AG09319 (cell line): Measurements from ENCODE around the gene TACC3.
A peak's percentile ranks its signal among the peaks of the same experiment; 100 is the strongest.

Source experiments
- DNase-seq: peaks from one replicate; pipeline ENCODE4 v3.0.0-alpha.2; 2010; ENCODE audit warnings: low read depth; ENCODE audit errors: extremely low read depth
- TF ChIP-seq, protein P1 (sequence below): IDR thresholded peaks from 2 replicates; pipeline ENCODE4 v1.5.1; 2011; ENCODE audit warnings: low read depth, mild to moderate bottlenecking, inconsistent platforms, low read length, moderate library complexity

TACC3 gene

DNA sequence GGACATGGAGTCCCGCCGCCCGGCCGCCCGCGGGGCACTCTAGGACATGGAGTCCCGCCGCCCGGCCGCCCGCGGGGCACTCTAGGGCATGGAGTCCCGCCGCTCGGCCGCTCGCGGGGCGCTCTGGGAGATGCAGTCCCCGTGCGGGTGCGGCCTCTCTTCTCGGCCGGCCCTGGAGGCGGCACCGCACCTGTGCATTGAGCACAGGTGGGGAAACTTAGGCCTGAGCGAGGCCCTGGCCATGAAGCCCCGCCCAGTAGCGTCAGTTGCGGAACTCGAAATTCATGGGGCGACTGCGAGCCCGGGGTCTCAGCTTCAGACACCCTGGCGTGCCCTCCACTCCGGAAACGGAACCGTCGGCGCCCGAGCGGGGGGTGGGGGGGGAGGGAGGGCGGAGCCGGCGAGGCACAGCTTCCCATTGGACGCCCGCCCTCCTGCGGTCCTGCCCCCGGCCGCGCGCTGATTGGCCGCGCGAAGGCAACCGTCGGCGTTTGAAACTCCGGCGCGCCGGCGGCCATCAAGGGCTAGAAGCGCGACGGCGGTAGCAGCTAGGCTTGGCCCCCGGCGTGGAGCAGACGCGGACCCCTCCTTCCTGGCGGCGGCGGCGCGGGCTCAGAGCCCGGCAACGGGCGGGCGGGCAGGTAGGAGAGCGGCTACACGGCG lies at the start of gene TACC3, which contains the start of gene TMEM129:
TSS of gene TACC3 (plus strand) at position 519 of the 663 bp plus-strand sequence. CDS start 1,901 bp downstream, outside the sequence.
TSS of gene TMEM129 (minus strand) at position 321 of the 663 bp plus-strand sequence. CDS start 486 bp downstream, outside the sequence.
- peak; percentile 66 for DNase-seq
- TF ChIP-seq, protein P1, sequence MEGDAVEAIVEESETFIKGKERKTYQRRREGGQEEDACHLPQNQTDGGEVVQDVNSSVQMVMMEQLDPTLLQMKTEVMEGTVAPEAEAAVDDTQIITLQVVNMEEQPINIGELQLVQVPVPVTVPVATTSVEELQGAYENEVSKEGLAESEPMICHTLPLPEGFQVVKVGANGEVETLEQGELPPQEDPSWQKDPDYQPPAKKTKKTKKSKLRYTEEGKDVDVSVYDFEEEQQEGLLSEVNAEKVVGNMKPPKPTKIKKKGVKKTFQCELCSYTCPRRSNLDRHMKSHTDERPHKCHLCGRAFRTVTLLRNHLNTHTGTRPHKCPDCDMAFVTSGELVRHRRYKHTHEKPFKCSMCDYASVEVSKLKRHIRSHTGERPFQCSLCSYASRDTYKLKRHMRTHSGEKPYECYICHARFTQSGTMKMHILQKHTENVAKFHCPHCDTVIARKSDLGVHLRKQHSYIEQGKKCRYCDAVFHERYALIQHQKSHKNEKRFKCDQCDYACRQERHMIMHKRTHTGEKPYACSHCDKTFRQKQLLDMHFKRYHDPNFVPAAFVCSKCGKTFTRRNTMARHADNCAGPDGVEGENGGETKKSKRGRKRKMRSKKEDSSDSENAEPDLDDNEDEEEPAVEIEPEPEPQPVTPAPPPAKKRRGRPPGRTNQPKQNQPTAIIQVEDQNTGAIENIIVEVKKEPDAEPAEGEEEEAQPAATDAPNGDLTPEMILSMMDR, result no peak

DNA sequence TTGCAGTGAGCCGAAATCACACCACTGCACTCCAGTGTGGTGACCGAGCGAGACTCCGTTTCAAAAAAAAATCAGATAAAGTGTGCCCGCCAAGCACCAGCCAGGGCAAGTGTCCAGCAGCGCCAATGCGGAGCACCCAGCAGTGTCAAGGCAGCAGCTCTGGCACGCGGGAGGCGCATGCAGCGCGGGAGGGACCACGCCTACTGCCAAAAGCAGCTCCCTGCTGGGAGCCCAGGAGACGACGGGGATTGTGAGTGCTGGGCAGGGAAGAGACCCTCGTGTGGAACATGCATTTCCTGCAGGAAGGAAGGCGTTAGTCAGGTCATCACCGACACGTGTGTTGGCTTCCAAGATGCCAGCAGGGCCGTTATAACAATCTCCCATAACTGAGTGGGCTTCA lies 47.6 kb upstream of the TACC3 start:
- DNase-seq, result no peak
- TF ChIP-seq, protein P1, result no peak

DNA sequence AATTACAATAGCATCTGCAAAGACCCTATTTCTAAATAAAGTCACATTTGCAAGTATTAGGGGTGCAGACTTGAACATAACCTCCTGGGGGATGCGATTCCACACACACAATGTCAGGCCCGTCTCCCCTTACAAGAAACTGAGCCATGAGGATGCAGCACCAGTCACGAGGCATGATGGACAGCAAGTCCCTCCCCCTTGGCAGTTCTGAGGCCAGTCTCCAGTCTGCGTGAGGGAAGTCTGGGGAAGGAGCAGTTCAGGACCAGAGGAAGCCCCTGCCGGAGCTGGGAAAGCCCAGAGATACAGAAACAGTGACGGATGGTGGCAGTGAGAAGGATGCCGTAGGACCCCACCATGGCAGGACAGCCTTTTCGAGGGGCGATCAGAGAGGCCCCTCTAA lies 46.6 kb upstream of the TACC3 start:
- TF ChIP-seq, protein P1, result no peak
- DNase-seq, result no peak

DNA sequence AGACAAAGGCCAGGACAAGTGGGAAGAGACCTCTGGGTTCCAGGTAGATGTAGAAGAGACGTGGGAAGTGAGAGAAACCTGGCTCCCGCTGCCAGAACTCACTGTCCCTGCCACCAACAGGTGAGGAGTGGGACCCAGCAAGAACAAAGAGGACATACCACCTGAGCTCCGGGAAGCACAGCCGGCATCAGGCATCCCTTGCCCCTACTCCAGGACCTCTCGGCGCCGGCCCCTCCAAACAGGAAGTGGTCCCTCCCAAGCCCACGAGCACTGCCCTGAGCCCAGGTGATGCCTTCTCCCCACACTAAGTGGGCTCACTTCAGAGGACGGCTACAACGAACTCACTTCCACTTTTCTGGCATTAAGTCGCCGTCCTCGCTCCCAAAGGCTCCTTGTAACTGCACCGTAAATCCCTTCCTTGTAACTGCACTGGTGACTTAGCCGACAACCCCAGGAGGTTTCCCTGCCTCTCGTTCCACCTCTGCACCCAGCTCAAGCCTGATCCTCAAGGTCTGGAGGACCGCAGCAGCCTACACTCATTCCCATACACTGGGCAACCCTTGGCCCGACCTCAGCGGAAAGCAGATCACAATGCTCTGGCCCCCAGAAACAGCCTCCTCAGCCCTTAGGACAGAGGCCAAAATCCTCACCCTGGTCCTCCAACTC lies 46.1 kb upstream of the TACC3 start:
- TF ChIP-seq, protein P1, result no peak
- DNase-seq, result no peak

DNA sequence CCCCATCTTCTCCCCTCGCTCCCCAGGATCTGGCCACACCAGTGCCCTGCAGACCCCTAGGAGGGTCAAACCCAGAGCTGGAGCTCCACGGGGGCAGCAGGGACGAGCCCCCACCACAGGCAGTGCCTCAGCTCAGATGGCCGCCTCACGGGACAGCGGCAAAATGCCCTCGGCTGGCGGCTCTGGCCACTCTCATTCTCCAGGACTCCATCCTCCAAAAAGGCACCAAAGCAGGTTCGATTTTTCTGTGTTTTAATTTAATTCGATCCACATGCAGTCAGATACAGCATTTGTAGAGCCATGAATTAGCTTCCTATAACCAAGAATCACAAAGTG lies 45.6 kb upstream of the TACC3 start:
- TF ChIP-seq, protein P1, result no peak
- no peak for DNase-seq

DNA sequence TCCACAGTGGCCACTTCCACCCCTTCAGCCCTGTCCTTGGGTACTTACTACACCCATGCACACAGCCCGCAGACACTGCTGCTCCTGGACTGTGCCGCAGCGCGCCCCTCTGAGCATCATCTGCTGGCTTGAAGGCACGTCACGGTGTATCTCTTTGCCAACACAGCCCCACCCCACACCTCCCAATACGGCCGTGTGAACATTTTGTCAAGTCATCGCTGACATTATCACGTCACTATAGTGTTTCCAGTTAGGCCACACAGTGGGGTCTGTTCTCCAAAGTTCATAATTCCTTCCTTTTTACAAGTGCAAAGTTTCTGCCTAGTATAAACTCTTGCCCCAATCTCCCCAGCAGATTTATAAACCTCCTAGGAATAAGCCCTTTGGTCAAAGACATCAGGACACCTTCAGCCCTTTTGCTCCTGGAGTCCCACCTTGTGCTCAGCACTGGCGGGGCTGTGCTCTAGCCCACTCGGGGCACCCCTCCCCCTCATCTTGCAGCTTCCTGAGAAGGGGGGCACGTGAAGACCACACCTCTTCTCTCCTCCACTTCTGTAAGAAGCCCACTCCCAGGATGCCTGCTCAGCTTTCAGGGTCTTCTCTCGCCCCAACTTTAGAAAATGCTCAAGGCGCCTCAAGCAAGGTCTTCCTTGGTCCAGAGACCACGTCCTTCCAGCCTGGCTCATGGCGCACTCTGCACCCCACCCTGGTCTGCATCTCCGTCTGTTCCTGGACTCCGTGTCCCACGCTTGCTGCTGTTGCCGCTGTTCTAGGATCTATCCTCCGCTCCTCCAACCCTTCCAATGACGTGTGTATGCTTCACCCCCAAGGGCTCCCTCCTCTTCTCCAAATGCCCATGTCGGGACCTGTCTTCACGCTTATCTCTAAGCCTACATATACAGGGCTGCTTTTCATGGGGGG lies 44.5 kb upstream of the TACC3 start:
- TF ChIP-seq, protein P1, result no peak

DNA sequence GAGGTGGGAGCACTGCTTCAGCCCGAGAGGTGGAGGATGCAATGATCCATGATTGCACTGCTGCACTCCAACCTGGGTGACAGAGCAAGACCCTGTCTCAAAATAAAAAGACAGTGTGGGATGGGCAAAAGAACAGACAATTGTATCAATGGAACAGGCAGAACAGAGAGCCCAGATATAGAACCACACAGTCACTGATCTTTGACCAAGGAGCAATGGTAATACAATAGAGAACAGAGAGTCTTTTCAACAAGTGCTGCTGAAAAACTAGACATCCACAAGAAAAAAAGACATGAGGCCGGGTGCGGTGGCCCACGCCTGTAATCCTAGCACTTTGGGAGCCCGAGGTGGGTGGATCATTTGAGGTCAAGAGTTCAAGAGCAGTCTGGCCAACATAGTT lies 43.1 kb upstream of the TACC3 start:
- DNase-seq, result no peak
- TF ChIP-seq, protein P1, result no peak

More for the DNA sequence above, 44.5 kb upstream of the TACC3 start:
- no peak for DNase-seq
